HG02852 (cell line): ENCODE measurements around the gene PPP1R14D.

ENCODE experiments used
- ATAC-seq: cut with Tn5 transposase; IDR thresholded peaks from one replicate; pipeline ENCODE4 v1.9.1; 2021; ENCODE audit warnings: mild to moderate bottlenecking, moderate library complexity; ENCODE audit not compliant: unreplicated experiment

PPP1R14D gene

GRCh38 chr15:40787991-40788390, 40.5 kb downstream of the PPP1R14D start:
- no peak for ATAC-seq

- no peak for ATAC-seq
Observed at GRCh38 chr15:40787344-40787841, 41.1 kb downstream of the PPP1R14D start.

DNA sequence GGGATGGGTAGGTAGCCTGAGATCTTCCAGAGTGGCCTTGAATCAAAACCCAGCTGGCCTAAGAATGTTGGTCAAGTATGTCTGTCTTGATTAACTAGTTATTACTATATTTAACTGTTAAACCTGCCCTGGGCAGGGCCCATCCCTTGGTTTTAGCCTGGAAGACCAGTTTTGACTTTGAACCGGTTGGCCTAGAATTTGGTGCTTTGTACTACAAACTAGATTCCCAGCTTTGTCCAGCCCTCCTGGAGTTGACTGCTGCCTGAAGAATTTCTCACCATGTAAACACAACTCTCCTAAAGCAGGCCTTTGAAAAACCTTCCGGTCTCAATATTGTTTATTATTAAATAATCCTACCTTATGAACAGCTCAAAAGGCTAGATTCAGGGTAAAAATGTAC, 42.7 kb downstream of the PPP1R14D start:
- no peak for ATAC-seq

GRCh38 chr15:40785164-40785563, 43.3 kb downstream of the PPP1R14D start:
- no peak for ATAC-seq

DNA sequence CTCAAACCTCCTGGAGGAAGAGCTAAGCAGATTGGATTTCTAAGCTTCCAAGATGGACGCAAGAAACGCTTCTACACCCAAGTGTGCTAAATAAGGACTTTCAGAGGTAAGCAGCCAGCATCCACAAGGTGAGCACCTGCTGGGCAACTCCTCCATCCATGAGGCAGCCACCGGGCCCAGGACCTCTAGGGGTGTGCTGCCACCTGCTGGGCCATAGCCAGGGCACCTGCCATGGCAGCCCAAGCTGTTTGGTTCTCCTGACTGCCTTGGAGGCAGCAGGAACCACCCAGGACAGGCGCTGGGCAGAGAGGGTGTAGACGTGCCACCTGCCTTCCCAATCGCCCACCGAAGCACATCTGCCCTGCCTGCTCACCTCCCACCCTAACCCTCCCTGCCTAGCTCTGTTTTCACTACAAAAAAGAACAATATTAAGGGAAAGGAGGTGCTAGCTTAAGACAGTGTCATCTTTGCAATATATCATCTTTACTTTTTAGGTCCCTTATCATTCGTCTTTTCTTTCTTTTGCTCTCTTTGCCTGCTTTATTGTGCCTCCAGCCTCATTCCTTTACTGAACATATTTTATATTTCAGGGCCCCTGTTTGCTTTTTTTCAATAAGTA, 45.8 kb downstream of the PPP1R14D start:
- ATAC-seq = no peak

DNA sequence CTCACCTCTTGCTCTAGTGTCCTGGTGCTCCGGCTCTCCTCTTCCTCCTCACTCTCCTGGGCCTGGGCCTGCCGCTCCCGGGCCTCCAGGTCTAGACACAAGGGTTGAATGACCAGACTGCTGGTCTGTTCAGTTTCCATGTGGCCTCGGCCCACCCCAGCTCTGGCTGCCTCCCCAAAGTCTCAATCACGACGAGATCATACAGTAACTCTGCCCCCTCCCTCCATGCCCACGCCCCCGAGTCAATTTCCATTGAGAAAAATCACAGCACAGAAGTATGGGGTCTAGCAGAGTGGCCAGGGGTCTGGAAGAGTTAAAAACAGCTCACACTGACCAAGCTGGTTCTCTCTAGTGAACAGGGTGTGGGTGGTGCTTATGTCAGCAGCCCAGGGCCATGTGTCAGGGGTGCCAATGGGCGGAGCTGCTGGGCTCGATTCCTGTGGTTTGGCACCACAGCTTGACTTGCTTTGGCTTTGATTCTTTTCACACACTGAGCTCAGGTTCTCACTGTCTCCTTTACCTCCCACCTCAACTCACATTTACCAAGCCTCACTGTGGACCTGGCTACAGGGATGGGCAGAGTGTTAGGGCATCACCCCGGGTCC, 51.9 kb downstream of the PPP1R14D start:
- ATAC-seq = no peak

DNA sequence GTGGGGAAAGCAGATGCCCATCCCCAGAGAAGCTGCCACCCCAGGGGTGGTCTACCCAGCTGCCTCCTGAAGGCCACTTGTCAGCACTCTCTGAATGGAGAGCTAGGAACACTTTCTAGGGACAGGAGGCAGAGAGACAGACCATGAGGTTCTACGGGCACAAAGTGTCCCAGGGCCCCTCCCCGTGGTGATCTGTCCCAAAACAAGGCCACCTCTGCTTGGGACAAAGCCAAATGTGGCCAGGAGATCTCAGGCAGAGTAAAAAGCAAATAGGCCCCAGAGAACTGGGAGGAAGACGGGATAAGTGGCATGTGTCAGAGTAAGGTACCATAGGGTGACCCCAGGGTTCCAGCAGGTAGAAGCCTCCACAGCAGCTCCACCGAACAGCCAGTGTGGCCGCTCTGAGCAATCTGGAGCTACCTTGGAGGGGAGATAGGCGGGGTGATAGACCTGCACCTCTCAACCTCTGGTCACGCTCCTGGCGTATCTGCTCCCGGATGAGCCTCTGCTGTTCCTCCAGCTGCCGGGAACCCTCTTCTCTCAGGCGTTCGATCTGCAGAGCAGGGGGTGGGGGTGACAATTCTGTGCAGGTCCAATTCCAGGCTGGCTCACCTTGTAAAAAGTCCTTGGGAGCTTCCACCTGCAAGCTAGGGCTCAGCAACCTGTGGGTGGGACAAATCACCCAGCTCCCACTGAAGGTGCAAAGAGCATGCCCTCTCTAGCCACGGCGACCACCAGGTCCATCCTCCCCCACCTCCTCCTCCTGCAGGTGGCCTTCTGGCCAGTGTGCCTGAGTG, 52.6 kb downstream of the PPP1R14D start:
- no peak for ATAC-seq

DNA sequence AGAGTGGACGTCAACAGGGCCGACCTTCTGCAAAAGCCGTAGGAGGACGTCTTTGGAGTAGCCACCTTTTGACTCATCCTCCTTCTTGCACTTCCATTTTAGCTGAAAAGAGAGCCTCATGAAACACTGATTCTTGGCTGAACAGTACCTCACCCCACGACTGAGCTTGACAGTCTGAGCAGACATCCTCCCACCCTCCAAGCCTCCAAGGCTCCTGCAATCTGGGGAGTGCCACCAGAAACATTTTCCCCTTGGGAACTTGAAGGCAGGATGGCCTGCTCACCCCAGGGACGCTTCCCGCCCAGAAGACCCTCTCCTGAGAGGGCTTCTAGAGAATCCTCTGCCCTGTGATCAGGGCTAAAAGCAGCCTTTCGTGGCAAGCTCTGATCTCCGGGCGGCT, 53.5 kb downstream of the PPP1R14D start:
- no peak for ATAC-seq

DNA sequence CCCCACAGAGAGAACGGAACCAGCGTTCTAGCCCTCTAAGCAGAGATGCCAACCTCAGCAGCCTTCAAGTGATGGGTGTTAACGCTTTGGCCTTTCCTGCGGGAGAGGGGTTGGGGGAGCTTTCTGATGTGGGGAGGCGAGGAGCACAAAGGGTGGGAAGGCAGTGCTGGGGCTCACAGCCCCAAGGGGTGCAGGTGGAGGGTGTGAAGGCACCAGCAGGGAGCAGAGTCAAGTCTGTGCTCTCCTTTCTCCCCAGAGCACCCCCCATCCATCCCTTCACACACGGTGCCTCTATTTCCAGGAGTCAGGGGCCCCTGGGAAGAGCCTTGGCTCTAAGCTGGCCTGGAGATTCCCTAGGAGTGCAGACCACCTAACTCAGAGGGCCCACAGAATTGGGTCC, 54.6 kb downstream of the PPP1R14D start:
- no peak for ATAC-seq

GRCh38 chr15:40773496-40773895, 55.0 kb downstream of the PPP1R14D start:
- ATAC-seq = no peak

DNA sequence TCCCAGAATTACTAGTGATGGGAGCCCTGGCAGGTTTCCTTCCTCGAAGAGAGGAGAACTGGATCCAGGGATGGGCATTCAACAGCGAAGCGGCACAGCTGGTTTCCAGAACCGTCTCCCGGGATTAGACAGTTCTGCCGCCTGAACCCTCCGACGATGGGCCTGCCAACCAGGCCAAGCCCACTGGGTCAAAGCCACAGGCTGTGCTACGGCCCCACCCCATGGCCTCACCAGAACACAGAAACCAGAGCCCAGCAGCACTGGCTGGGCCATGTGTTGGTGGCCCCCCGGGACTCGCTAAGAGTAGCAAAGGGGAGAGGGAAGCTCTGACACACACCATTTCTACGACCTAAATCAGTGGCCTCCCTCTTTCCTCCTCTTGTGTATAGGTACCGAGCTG, 56.5 kb downstream of the PPP1R14D start:
- ATAC-seq = no peak

- no peak for ATAC-seq
Observed at GRCh38 chr15:40771242-40771641, 57.3 kb downstream of the PPP1R14D start.

GRCh38 chr15:40770147-40770721, 58.3 kb downstream of the PPP1R14D start:
- no peak for ATAC-seq

DNA sequence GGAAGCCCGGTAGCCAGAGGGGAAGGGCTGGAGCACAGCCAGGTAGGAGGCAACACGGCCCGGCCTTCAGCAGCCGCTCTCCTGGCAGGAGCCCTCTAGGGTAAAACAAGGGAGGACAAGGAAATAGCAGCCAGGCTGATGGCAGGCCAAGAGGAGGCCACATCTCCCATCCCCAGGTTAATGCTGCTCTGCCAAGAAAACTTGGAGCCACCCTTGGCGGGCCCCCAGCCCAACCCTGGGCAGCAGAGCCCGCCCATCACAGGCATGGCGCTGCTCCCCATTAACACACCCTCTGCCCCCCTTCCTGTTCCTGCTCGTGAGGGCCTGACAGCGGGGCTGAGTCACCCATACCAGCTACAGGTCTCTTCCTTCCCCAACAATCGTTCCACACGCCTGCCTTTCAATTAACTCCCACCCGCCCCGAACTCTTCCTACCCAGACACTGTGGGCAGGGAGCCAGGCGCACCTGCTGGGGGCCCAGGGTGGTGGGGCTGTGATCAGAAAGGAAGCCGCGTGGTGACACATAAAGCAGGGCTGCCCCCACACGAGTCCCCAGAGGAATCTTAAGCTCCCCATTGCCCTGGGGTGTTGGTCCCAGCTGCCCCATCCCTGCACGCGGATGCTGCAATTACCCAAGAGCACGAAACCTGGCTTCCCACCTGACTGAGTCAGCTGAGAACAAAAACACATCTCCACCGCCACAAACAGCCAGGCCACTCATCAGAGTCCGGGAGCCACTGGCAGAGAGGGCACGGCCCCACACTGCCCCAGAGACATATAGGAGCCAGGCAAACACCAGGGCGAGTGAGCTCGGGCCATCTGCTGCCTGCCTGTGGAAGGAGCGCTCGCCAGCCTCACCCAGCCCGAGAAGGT, 59.0 kb downstream of the PPP1R14D start, which contains the start of gene C15orf62:
Gene C15orf62, plus strand, starts transcription at position 707 of the 873 bp plus-strand sequence. CDS start 516 bp downstream, outside the sequence.
- no peak for ATAC-seq

DNA sequence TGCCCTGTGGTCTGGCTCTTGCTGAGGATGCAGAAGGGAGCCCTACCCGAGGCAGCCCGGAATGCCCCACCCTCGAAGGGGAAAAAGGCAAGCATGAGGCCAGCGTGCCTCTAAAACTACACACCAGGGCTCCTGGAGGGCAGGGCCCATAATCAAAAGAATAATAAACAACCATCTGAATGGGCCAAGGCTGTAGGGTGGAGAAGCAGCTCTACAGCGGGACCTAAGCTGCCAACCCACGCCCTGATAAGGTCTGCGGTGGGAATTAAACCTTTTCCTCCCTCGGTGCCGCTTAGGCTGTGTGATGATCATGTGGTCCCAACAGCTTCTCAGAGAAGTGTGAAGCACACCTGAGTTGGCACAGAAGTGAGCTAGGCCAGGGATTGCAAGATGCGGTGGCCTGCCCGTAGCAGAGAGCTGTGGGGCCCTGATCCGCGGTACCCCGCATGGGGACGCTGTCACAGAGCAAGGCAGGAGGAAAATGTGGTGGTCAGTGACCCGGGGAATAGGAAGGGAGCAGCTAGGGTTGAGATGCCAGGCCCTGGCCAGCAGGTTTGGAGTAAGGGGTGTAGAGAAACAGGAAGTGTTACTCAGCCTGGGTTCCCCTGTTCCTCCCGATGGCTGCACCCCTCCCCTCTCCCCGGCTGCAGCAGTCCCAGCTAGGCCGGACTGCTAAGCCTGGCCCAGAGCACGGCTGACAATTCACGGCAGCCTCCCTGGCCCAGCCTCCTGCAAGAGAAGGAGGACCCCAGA, 59.8 kb downstream of the PPP1R14D start:
- no peak for ATAC-seq

GRCh38 chr15:40767838-40768500, 60.5 kb downstream of the PPP1R14D start:
- ATAC-seq = no peak

- ATAC-seq = no peak
Observed at GRCh38 chr15:40766906-40767837, 61.3 kb downstream of the PPP1R14D start.

GRCh38 chr15:40766194-40766815, 62.2 kb downstream of the PPP1R14D start:
- no peak for ATAC-seq
